ENCODE measurements around the gene MAP1LC3B2. TPM values are rescaled to one million over a fixed set of nuclear protein-coding genes. Genes with fewer than 3 reads are reported as not detected.

Gene MAP1LC3B2
- total RNA-seq, 1 experiment from 2014 or later = 1.5 TPM

DNA sequence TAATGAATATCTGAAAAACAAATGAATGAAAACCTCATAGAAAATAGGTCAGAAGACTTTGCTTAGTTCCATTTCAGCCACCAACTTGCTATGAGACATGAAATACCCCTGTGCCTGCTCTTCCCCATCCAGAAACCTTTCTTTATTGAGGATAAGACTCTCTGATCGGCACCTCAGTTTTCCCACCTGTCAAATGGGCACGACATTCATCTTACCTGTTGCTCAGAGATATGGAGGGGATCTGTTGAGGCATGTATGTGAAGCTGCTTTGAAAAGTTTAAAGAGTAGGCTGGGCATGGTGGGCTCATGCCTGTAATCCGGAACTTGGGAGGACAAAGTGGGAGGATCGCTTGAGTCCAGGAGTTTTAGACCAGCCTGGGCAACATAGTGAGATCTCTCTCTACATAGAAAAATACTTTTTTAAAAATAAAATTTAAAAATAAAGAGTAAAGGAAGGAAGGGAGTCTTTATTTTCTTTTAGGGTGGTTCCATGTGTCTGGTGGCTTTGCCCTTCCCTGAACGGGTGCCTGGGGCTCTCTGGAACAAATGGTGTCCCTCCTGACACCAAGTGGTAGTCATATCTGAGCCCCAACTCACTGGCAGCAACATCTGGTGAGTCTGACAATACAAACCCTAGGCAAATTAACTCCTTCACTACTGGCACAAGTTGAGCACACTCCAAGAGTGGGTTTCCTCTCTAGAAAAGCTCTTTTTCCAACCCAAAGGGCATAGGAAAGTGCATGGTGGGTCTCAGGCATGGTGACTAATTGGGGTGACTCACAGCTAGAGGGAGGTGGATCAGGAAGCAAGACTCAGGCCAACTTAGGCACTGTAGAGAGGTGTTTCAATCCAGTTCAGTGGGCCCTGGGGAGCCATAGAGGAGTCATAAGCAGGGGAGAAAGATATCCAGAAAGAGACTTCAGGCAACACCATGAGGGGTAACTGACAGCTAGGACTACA lies 42.1 kb downstream of the MAP1LC3B2 start:
- Histone ChIP-seq H2BK120ac (ENCODE audit: low read depth, low read length, poor library complexity, severe bottlenecking) (no peak overlapping the region), H2AFZ (ENCODE audit: low read length) (no peak overlapping the region), H3K79me2 (ENCODE audit: insufficient read depth, low read length) (no peaks in the 10 kb centered on the region), H4K91ac (ENCODE audit: insufficient read length, low read depth, low read length) (no peak overlapping the region), H3K4me1 (ENCODE audit: insufficient read depth, low read length) (peaks cover 3% of the 10 kb centered on the region; the same call in 1 of the 2 replicates), H3K79me1 (ENCODE audit: insufficient read depth, low read depth, low read length, poor library complexity, severe bottlenecking) (no peaks in the 10 kb centered on the region), H3K56ac (ENCODE audit: insufficient read length, low read depth, low read length) (no peak overlapping the region), H3K18ac (ENCODE audit: insufficient read length, low read depth, low read length) (no peak overlapping the region), H2AK5ac (ENCODE audit: insufficient read length, low read length) (no peak overlapping the region), H2BK12ac (ENCODE audit: insufficient read length, low read depth, low read length) (no peak overlapping the region), H2BK15ac (ENCODE audit: low read depth, low read length) (no peak overlapping the region), H3K23me2 (ENCODE audit: insufficient read length, low read depth, low read length, poor library complexity, severe bottlenecking) (no peaks in the 10 kb centered on the region), H4K5ac (ENCODE audit: insufficient read length, low read depth, low read length) (no peak overlapping the region), H3K27ac (ENCODE audit: insufficient read length, low read depth, low read length) (no peak overlapping the region), H3K14ac (ENCODE audit: insufficient read depth, low read length) (no peak overlapping the region), H3K4me2 (ENCODE audit: insufficient read depth, insufficient read length, low read length) (no peak overlapping the region), H3K23ac (ENCODE audit: insufficient read length, low read depth, low read length) (no peak overlapping the region), H3K4ac (ENCODE audit: low read depth, low read length) (no peak overlapping the region), H3K9me3 (ENCODE audit: control insufficient read depth, low read depth, low read length) (no peaks in the 10 kb centered on the region), H3T11ph (ENCODE audit: low read length) (no peak overlapping the region), H4K8ac (replicated peaks; ENCODE audit: insufficient read length, low read depth, low read length) (no peak overlapping the region), H4K20me1 (ENCODE audit: control insufficient read depth, insufficient read depth, insufficient read length) (no peaks in the 10 kb centered on the region), H2BK20ac (ENCODE audit: low read depth, low read length, poor library complexity, severe bottlenecking) (no peak overlapping the region), H3K27me3 (ENCODE audit: insufficient read depth, low read length) (no peaks in the 10 kb centered on the region), H3K9ac (ENCODE audit: extremely low read depth, insufficient read length, low read length) (no peak overlapping the region), H2BK5ac (ENCODE audit: insufficient read length, low read length) (no peak overlapping the region)
- no peaks in the 10 kb centered on the region for H3K36me3 Mint-ChIP-seq (ENCODE audit: insufficient read depth in 1 of 3, low read depth in 3 of 3)
- DNase-seq = no peak
- H3K4me1 Mint-ChIP-seq = peaks cover 50 to 53% of the 10 kb centered on the region in 2 experiments
- H3K9me3 Mint-ChIP-seq = no peaks in the 10 kb centered on the region; a peak in 1 of 5 replicates
- no peak overlapping the region for H3K4me3 Mint-ChIP-seq
- no CpG with 5 or more reads among the region's 5 CpGs for WGBS (ENCODE audit: extremely low coverage, insufficient read length, low lambda C conversion rate)
- peaks cover 2% of the 10 kb centered on the region for H3K27me3 Mint-ChIP-seq (ENCODE audit: low read depth)
- peak overlapping the region in 1 of 3 experiments; percentile 83; a peak in 2 of 7 replicates for H3K27ac Mint-ChIP-seq
- TF ChIP-seq, protein P1, sequence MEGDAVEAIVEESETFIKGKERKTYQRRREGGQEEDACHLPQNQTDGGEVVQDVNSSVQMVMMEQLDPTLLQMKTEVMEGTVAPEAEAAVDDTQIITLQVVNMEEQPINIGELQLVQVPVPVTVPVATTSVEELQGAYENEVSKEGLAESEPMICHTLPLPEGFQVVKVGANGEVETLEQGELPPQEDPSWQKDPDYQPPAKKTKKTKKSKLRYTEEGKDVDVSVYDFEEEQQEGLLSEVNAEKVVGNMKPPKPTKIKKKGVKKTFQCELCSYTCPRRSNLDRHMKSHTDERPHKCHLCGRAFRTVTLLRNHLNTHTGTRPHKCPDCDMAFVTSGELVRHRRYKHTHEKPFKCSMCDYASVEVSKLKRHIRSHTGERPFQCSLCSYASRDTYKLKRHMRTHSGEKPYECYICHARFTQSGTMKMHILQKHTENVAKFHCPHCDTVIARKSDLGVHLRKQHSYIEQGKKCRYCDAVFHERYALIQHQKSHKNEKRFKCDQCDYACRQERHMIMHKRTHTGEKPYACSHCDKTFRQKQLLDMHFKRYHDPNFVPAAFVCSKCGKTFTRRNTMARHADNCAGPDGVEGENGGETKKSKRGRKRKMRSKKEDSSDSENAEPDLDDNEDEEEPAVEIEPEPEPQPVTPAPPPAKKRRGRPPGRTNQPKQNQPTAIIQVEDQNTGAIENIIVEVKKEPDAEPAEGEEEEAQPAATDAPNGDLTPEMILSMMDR (conservative IDR thresholded peaks at IDR 0.05) = no peak
